ENCODE results near the gene GAB2. TPM values are rescaled to one million over a fixed set of nuclear protein-coding genes. Genes with fewer than 3 reads are reported as not detected.

GAB2 gene
- total and polyA plus RNA-seq, 12 donors, result 2.4 to 22.4 (median 16.2) TPM

DNA sequence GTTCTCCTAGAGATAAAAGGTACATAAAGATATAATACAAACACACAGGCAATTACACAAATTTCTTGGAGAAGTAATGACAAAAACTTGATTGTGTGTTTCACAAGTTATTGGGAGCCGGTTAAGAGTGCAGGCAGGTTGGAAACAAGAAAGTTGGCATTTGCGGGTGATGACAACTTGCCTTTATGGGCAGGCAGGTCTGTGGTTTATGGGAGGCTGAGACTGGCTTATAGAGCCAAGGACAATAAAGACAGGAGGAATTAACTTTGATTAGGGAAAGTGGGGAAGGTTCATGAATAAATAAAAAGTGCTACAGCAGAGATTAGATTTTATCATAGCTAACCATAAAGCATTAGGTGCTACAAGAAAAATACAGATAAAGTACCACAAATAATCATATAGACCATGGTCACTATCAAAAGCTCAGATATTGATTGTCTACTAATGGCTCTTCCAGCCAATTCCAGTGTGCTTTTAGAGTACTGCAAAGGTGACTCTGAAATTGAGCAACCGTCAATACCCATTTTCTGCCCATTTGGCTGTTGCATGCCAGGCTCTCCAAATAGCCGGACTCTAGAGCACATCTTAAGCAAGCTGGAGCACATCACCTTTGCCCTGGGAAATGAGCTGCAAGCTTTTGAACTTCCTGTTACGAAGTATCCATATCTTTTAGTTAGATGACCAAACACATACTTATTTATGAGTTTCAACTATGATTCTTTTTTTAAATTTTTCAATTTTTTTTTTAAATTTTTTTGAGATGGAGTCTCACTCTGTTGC, 33.9 kb upstream of the GAB2 start:
- no peak for TF ChIP-seq POLR2A (IDR thresholded peaks at IDR 0.05)
- TF ChIP-seq, protein P1, sequence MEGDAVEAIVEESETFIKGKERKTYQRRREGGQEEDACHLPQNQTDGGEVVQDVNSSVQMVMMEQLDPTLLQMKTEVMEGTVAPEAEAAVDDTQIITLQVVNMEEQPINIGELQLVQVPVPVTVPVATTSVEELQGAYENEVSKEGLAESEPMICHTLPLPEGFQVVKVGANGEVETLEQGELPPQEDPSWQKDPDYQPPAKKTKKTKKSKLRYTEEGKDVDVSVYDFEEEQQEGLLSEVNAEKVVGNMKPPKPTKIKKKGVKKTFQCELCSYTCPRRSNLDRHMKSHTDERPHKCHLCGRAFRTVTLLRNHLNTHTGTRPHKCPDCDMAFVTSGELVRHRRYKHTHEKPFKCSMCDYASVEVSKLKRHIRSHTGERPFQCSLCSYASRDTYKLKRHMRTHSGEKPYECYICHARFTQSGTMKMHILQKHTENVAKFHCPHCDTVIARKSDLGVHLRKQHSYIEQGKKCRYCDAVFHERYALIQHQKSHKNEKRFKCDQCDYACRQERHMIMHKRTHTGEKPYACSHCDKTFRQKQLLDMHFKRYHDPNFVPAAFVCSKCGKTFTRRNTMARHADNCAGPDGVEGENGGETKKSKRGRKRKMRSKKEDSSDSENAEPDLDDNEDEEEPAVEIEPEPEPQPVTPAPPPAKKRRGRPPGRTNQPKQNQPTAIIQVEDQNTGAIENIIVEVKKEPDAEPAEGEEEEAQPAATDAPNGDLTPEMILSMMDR (IDR thresholded peaks at IDR 0.05), result no peak
- Histone ChIP-seq H3K9me3 (replicated peaks in 1 of 3) (no peaks in the 10 kb centered on the region), H3K27ac (no peak overlapping the region), H3K4me1 (replicated peaks in 1 of 2) (no peaks in the 10 kb centered on the region), H3K27me3 (no peaks in the 10 kb centered on the region), H3K36me3 (replicated peaks in 1 of 2) (no peaks in the 10 kb centered on the region), H3K4me3 (no peak overlapping the region)
- no peak for DNase-seq
- WGBS, 4 donors, result 90 to 93% (median 93%) methylated on average over 5 of the region's 5 CpGs
- intact Hi-C loops (cut with DNase I), result no loop called here

DNA sequence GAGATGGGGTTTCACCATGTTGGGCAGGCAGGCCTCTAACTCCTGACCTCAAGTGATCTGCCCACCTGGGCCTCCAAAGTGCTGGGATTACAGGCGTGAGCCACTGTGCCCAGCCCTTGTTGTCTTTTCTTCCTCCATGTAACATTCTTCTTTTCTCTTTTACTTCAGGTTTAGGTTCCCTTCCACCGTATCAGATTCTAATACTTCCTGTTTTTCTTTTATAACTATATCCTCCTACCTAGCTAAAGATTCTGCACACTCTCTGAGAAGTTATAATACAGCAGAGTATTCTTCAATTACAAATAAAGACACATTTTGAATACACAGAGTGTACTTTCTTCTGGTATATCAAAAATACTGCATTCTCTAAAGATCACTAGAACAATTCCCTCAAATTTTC, 33.2 kb upstream of the GAB2 start:
- WGBS, 4 donors, result 86 to 95% (median 87%) methylated on average over 2 of the region's 2 CpGs
- TF ChIP-seq POLR2A (IDR thresholded peaks at IDR 0.05), result no peak
- TF ChIP-seq, protein P1 (IDR thresholded peaks at IDR 0.05), result no peak
- no peaks in the 10 kb centered on the region for H3K4me1 ChIP-seq (replicated peaks in 1 of 2)
- no peaks in the 10 kb centered on the region for H3K36me3 ChIP-seq (replicated peaks in 1 of 2)
- no peak for DNase-seq
- intact Hi-C loops (cut with DNase I), result no loop called here
- H3K9me3 ChIP-seq (replicated peaks in 1 of 3), result no peaks in the 10 kb centered on the region
- no peak overlapping the region for H3K27ac ChIP-seq
- no peaks in the 10 kb centered on the region for H3K27me3 ChIP-seq
- no peak overlapping the region for H3K4me3 ChIP-seq

DNA sequence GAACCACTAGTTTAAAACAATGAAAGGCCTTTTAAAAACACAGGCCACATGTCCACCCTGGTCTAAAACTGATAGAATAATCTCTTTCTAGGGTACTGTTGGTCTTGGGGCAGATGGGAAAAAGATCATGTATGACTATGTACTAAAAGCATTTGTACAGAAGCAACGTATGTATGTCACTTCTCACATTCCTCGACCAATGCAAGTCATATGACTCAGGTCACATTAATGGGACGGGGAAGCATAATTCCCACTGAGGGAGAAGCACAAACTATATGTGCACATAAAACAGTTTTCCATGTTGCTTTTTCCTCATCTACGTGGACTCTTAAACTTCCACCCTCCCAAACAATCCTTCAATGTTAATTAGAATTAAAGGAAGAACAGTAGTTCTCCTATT, 32.2 kb upstream of the GAB2 start:
- WGBS, 4 donors, result 91 to 97% (median 95%) methylated on average over 4 of the region's 4 CpGs
- Histone ChIP-seq H3K9me3 (replicated peaks in 1 of 3) (no peaks in the 10 kb centered on the region), H3K27me3 (no peaks in the 10 kb centered on the region), H3K4me3 (no peak overlapping the region), H3K4me1 (replicated peaks in 1 of 2) (no peaks in the 10 kb centered on the region), H3K27ac (no peak overlapping the region), H3K36me3 (replicated peaks in 1 of 2) (no peaks in the 10 kb centered on the region)
- intact Hi-C loops (cut with DNase I), result loop anchor here in 1 of 2 donors (10.0 kb wide), 1 partner anchor 95 kb away; no protein-coding TSS in a partner anchor
- DNase-seq, result no peak
- TF ChIP-seq, protein P1 (IDR thresholded peaks at IDR 0.05), result no peak
- no peak for TF ChIP-seq POLR2A (IDR thresholded peaks at IDR 0.05)

DNA sequence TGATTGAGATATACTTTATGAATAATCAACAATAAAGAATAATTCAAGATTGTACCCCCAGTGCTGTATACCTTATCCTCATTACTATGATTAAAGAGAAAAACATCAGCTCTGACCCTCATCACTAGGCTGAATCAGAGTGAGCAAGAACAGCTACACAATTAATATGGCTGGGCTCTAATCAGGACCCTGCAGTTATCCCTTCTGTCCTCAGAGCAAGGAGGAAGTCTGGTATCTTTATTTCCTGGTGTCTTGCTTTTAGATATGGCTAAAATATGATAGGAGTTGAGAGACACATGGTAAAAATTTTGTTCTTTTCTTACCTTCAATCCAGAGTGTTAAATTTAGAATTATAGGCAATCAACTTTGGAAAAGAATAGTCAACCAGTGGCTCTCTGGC, 28.6 kb upstream of the GAB2 start:
- Histone ChIP-seq H3K36me3 (replicated peaks in 1 of 2) (no peaks in the 10 kb centered on the region), H3K9me3 (replicated peaks in 1 of 3) (no peaks in the 10 kb centered on the region), H3K27me3 (no peaks in the 10 kb centered on the region), H3K4me3 (no peak overlapping the region), H3K4me1 (replicated peaks in 1 of 2) (no peaks in the 10 kb centered on the region), H3K27ac (no peak overlapping the region)
- no peak for DNase-seq
- TF ChIP-seq, protein P1 (IDR thresholded peaks at IDR 0.05), result no peak
- TF ChIP-seq POLR2A (IDR thresholded peaks at IDR 0.05), result no peak
- intact Hi-C loops (cut with DNase I), result loop anchor here in 1 of 2 donors (10.0 kb wide), 1 partner anchor 99 kb away; no protein-coding TSS in a partner anchor

Measured in adrenal gland (tissue), 12 donors.